ENCODE results near the gene PTPN1. TPM values are rescaled to one million over a fixed set of nuclear protein-coding genes. Genes with fewer than 3 reads are reported as not detected.
"Not testable (repeated sequence)": the region's sequence is repeated elsewhere in the genome, so short reads cannot be mapped to it uniquely, and the experiment has no call there.

PTPN1 gene
- total RNA-seq, 1 donor from 2014 or later = 30.3 TPM

DNA sequence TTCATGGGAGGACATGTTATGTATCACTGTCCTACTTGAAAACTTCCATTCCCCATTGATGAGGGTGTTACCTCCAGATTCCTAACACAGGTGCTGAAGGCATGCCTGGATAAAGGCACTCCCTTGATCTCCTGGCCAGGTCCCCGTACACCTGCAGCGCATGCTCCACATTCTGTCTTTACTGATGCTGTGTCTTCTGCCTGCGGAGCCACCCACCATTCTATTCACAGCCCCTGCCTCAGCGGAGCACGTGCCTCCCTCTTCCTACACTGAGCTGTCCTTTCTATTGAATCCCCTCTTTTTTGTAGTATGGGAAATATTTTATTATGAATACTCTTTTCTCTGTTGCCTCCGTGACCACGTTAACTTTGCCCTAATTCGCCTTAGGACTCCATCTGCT lies 25.0 kb downstream of the PTPN1 start:
- Mint-ChIP-seq H3K4me3 (ENCODE audit: unreplicated experiment) (no peak overlapping the region), H3K27ac (ENCODE audit: unreplicated experiment) (peak overlapping the region; percentile 32), H3K27me3 (ENCODE audit: low read depth) (no peaks in the 10 kb centered on the region), H3K4me1 (ENCODE audit: low read depth) (peaks cover 57% of the 10 kb centered on the region), H3K9me3 (ENCODE audit: low read depth) (no peaks in the 10 kb centered on the region), H3K36me3 (ENCODE audit: low read depth) (no peaks in the 10 kb centered on the region)
- TF ChIP-seq, protein P1, sequence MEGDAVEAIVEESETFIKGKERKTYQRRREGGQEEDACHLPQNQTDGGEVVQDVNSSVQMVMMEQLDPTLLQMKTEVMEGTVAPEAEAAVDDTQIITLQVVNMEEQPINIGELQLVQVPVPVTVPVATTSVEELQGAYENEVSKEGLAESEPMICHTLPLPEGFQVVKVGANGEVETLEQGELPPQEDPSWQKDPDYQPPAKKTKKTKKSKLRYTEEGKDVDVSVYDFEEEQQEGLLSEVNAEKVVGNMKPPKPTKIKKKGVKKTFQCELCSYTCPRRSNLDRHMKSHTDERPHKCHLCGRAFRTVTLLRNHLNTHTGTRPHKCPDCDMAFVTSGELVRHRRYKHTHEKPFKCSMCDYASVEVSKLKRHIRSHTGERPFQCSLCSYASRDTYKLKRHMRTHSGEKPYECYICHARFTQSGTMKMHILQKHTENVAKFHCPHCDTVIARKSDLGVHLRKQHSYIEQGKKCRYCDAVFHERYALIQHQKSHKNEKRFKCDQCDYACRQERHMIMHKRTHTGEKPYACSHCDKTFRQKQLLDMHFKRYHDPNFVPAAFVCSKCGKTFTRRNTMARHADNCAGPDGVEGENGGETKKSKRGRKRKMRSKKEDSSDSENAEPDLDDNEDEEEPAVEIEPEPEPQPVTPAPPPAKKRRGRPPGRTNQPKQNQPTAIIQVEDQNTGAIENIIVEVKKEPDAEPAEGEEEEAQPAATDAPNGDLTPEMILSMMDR (IDR thresholded peaks at IDR 0.05) = no peak
- DNase-seq (ENCODE audit: low spot score) = no peak

DNA sequence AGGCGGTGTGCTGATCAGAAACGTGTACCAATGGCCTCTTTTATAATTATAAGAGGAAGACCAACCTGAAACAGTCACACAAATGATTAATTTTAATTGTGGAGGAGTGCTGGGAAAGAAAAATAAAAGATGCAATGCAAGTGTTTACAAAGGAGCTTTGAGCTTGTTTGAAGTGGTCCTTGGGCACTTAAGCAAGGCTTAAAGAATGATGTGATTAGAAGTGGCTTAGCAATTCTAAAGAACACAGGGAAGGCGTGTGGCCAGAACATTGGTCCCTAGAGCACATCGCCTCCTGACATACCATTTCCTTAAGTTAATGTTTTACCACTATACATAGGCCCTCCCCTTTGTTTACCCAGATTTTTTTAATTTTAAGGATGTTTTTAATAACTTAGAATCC lies 26.1 kb downstream of the PTPN1 start:
- Mint-ChIP-seq H3K27ac (ENCODE audit: unreplicated experiment) (no peak overlapping the region), H3K4me1 (ENCODE audit: low read depth) (peaks cover 69% of the 10 kb centered on the region), H3K9me3 (ENCODE audit: low read depth) (no peaks in the 10 kb centered on the region), H3K4me3 (ENCODE audit: unreplicated experiment) (no peak overlapping the region), H3K27me3 (ENCODE audit: low read depth) (no peaks in the 10 kb centered on the region), H3K36me3 (ENCODE audit: low read depth) (no peaks in the 10 kb centered on the region)
- TF ChIP-seq, protein P1 (IDR thresholded peaks at IDR 0.05) = no peak
- no peak for DNase-seq (ENCODE audit: low spot score)

GRCh38 chr20:50537546-50538201 lies 27.5 kb downstream of the PTPN1 start:
- Mint-ChIP-seq H3K4me1 (ENCODE audit: low read depth) (peaks cover 76% of the 10 kb centered on the region), H3K27me3 (ENCODE audit: low read depth) (no peaks in the 10 kb centered on the region), H3K27ac (ENCODE audit: unreplicated experiment) (peak overlapping the region; percentile 60), H3K36me3 (ENCODE audit: low read depth) (no peaks in the 10 kb centered on the region), H3K9me3 (ENCODE audit: low read depth) (no peaks in the 10 kb centered on the region), H3K4me3 (ENCODE audit: unreplicated experiment) (no peak overlapping the region)
- DNase-seq (ENCODE audit: low spot score) = no peak
- TF ChIP-seq, protein P1 (IDR thresholded peaks at IDR 0.05) = no peak

- Mint-ChIP-seq H3K4me3 (ENCODE audit: unreplicated experiment) (no peak overlapping the region), H3K27ac (ENCODE audit: unreplicated experiment) (peak overlapping the region; percentile 60), H3K4me1 (ENCODE audit: low read depth) (peaks cover 72% of the 10 kb centered on the region), H3K36me3 (ENCODE audit: low read depth) (no peaks in the 10 kb centered on the region), H3K9me3 (ENCODE audit: low read depth) (no peaks in the 10 kb centered on the region), H3K27me3 (ENCODE audit: low read depth) (no peaks in the 10 kb centered on the region)
- TF ChIP-seq, protein P1 (IDR thresholded peaks at IDR 0.05) = no peak
- DNase-seq (ENCODE audit: low spot score) = no peak
Observed at GRCh38 chr20:50538276-50538675, 28.1 kb downstream of the PTPN1 start.

DNA sequence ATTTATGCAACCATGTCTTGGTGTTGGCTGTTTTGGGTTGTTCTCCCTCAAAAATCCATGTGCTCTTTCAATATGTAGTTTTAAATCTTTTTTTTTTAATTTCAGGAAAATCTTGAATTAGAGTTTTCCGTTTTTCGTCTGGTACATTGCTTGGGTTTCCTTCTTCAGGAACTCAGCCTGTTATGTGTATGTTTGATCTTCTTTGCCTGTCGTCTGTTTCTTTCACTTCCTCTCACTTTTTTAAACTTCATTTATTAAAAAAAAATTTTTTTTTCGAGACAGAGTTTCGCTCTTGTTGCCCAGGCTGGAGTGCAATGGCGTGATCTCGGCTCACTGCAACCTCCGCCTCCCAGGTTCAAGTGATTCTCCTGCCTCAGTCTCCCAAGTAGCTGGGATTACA lies 29.6 kb downstream of the PTPN1 start:
- H3K4me1 Mint-ChIP-seq (ENCODE audit: low read depth) = peaks cover 64% of the 10 kb centered on the region
- H3K9me3 Mint-ChIP-seq (ENCODE audit: low read depth); H3K27me3 Mint-ChIP-seq (ENCODE audit: low read depth); H3K4me3 Mint-ChIP-seq (ENCODE audit: unreplicated experiment); H3K36me3 Mint-ChIP-seq (ENCODE audit: low read depth); DNase-seq (ENCODE audit: low spot score): not testable (repeated sequence)
- H3K27ac Mint-ChIP-seq (ENCODE audit: unreplicated experiment) = peak overlapping the region; percentile 65

Measured in chondrocyte (in vitro differentiated cells).